DOHH2 (cell line): ENCODE measurements around the gene OXLD1.

Source experiments
- H3F3A ChIP-seq: fragments of 200-600 bp; sonication (generic), shearing (Covaris generic); 2 replicates; pipeline ENCODE4 v1.6.0; 2016; ENCODE audit warnings: antibody characterized with exemption, mild to moderate bottlenecking; ENCODE audit not compliant: control insufficient read depth, insufficient read depth
- H3K27ac ChIP-seq: fragments of 200-600 bp; sonication (generic); 2 replicates; pipeline ENCODE4 v1.5.1; 2014; ENCODE audit warnings: low read depth, mild to moderate bottlenecking, low read length, moderate library complexity
- H3K27me3 ChIP-seq: fragments of 200-600 bp; sonication (generic); 2 replicates; pipeline ENCODE4 v1.6.1; 2014; ENCODE audit warnings: mild to moderate bottlenecking, low read length, mixed read lengths; ENCODE audit not compliant: control insufficient read depth
- H3K36me3 ChIP-seq: fragments of 200-600 bp; sonication (generic); 2 replicates; pipeline ENCODE4 v1.6.1; 2014; ENCODE audit warnings: mild to moderate bottlenecking, low read length, moderate library complexity, mixed read lengths; ENCODE audit not compliant: control insufficient read depth
- H3K4me1 ChIP-seq: fragments of 200-600 bp; sonication (generic); 2 replicates; pipeline ENCODE4 v1.6.1; 2014; ENCODE audit warnings: mild to moderate bottlenecking, low read length, mixed read lengths; ENCODE audit not compliant: control insufficient read depth
- H3K4me2 ChIP-seq: fragments of 200-600 bp; sonication (generic); 2 replicates; pipeline ENCODE4 v1.6.0; 2014; ENCODE audit warnings: mild to moderate bottlenecking, low read length, moderate library complexity
- H3K4me3 ChIP-seq: fragments of 200-600 bp; sonication (generic); 2 replicates; pipeline ENCODE4 v1.5.1; 2014; ENCODE audit warnings: mild to moderate bottlenecking, low read length, mixed read lengths
- H3K79me2 ChIP-seq: fragments of 200-600 bp; sonication (generic); 2 replicates; pipeline ENCODE4 v1.6.1; 2014; ENCODE audit warnings: mild to moderate bottlenecking, low read length, mixed read lengths; ENCODE audit not compliant: control insufficient read depth
- H3K9me2 ChIP-seq: fragments of 200-600 bp; sonication (generic); replicated peaks from 2 replicates; pipeline ENCODE4 v1.6.1; 2014; ENCODE audit warnings: mild to moderate bottlenecking, low read length, mixed read lengths; ENCODE audit not compliant: control insufficient read depth
- H3K9me3 ChIP-seq: fragments of 200-600 bp; sonication (generic); 2 replicates; pipeline ENCODE4 v1.6.1; 2014; ENCODE audit warnings: antibody characterized with exemption, low read length, mixed read lengths; ENCODE audit not compliant: control insufficient read depth, insufficient read depth
- H4K20me1 ChIP-seq: fragments of 200-600 bp; sonication (generic); 2 replicates; pipeline ENCODE4 v1.6.0; 2014; ENCODE audit warnings: low read depth, mild to moderate bottlenecking, antibody characterized with exemption, low read length, moderate library complexity; ENCODE audit not compliant: control insufficient read depth, insufficient read depth
- EZH2phosphoT487 ChIP-seq: fragments of 200-600 bp; sonication (generic); IDR thresholded peaks from 2 replicates; pipeline ENCODE4 v1.6.1; 2017; ENCODE audit warnings: borderline replicate concordance, mild to moderate bottlenecking, antibody characterized with exemption, low read length, moderate library complexity, mixed read lengths
- TF ChIP-seq, protein P1 (sequence below): fragments of 200-600 bp; sonication (generic); IDR thresholded peaks from one replicate; pipeline ENCODE4 v1.5.1; 2014; ENCODE audit warnings: antibody characterized with exemption, mild to moderate bottlenecking, low read depth, low read length; ENCODE audit not compliant: poor library complexity, severe bottlenecking

The OXLD1 gene

DNA sequence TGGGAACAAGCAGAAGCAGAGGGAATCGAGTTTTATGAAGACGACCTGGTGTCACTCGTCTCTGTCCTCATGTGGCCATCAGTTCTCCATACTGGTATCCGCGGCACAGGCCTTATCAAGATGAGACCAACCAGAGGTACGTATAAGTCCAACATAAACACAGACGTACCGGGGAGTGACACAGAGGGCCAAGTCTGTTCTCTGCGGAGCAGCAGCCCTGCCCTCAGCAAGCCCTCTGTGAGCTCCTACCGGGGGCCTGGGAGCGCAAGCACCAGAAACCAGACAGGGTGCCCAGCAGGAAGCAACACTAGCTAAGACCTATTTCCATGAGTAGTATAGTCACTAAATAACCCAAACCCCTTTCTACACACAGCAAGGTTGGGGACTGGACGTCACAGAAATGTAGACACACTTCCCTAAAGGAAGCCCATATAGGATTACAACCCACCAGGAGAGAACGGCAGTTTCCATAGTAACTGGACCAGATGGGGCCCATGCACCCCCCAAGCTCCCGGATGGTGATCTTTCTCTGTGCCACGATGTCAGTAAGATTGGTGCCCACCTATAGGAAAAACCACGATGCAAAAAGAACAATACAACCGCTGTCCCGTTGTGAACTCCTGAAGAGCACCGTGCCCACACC is 16.3 kb upstream of the OXLD1 start:
- Histone ChIP-seq H3K27ac (peak overlapping the region; percentile 52), H3F3A (no peaks in the 10 kb centered on the region), H3K36me3 (peaks cover 50% of the 10 kb centered on the region), H3K9me2 (no peaks in the 10 kb centered on the region), H3K27me3 (no peaks in the 10 kb centered on the region), H3K9me3 (no peaks in the 10 kb centered on the region), H3K4me3 (peak overlapping the region; percentile 92), H3K4me1 (peaks cover 22% of the 10 kb centered on the region), H3K79me2 (peaks cover 62% of the 10 kb centered on the region), H3K4me2 (peak overlapping the region; percentile 91), H4K20me1 (peaks cover 19% of the 10 kb centered on the region; the same call in 1 of the 2 replicates)
- TF ChIP-seq, protein P1, sequence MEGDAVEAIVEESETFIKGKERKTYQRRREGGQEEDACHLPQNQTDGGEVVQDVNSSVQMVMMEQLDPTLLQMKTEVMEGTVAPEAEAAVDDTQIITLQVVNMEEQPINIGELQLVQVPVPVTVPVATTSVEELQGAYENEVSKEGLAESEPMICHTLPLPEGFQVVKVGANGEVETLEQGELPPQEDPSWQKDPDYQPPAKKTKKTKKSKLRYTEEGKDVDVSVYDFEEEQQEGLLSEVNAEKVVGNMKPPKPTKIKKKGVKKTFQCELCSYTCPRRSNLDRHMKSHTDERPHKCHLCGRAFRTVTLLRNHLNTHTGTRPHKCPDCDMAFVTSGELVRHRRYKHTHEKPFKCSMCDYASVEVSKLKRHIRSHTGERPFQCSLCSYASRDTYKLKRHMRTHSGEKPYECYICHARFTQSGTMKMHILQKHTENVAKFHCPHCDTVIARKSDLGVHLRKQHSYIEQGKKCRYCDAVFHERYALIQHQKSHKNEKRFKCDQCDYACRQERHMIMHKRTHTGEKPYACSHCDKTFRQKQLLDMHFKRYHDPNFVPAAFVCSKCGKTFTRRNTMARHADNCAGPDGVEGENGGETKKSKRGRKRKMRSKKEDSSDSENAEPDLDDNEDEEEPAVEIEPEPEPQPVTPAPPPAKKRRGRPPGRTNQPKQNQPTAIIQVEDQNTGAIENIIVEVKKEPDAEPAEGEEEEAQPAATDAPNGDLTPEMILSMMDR: no peak
- no peak for TF ChIP-seq EZH2phosphoT487

DNA sequence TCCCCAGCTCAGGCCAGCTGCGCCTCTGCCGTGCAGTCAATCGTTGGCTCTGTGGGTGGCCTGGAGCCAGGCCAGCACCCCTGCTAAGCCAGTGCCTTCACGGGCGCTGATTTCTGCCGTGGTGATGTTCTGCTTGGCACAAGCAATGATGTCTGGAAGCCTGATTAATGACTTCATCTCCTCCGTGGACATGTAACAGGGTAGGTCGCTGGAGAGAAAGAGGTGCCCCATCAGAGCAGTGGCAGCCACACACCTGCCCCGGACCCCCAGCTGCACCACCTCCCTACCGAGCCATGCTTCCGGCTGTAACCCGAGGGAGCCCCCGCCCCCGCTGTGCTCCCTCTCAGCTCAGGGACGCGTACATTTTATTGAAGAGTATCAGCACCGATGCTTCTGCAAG is 15.3 kb upstream of the OXLD1 start:
- H3F3A ChIP-seq: no peaks in the 10 kb centered on the region
- H3K4me1 ChIP-seq: peaks cover 22% of the 10 kb centered on the region
- H3K36me3 ChIP-seq: peaks cover 40% of the 10 kb centered on the region
- H3K9me2 ChIP-seq: no peaks in the 10 kb centered on the region
- no peaks in the 10 kb centered on the region for H3K27me3 ChIP-seq
- no peaks in the 10 kb centered on the region for H3K9me3 ChIP-seq
- no peak overlapping the region for H3K4me3 ChIP-seq
- peaks cover 19% of the 10 kb centered on the region; the same call in 1 of the 2 replicates for H4K20me1 ChIP-seq
- no peak overlapping the region for H3K27ac ChIP-seq
- no peak overlapping the region for H3K4me2 ChIP-seq
- peaks cover 51% of the 10 kb centered on the region for H3K79me2 ChIP-seq
- TF ChIP-seq, protein P1: no peak
- TF ChIP-seq EZH2phosphoT487: no peak

DNA sequence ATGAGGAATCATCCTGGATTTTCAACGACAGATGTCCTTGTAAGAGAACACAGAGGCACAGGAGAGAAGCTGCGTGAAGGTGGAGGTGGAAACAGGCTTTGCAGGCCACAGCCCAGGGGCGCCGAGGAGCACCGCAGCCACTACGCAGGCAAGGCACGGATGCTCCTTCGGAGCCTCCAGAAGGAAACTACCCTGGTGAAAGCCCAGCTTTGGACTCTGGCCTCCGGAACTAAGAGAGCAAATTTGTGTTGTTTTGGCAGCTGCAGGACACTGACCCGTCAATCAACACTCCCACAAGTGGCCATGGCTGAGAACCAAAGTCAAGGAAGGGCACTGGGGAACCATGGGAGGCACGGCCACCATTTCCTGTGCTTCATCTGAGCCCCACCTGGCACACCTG is 13.7 kb upstream of the OXLD1 start:
- H3K9me2 ChIP-seq: no peaks in the 10 kb centered on the region
- H3K9me3 ChIP-seq: no peaks in the 10 kb centered on the region
- peaks cover 12% of the 10 kb centered on the region; the same call in 1 of the 2 replicates for H4K20me1 ChIP-seq
- peaks cover 36% of the 10 kb centered on the region for H3K79me2 ChIP-seq
- TF ChIP-seq, protein P1: no peak
- no peak for TF ChIP-seq EZH2phosphoT487
- peaks cover 30% of the 10 kb centered on the region for H3K36me3 ChIP-seq
- H3F3A ChIP-seq: peaks cover 5% of the 10 kb centered on the region
- H3K4me2 ChIP-seq: no peak overlapping the region
- H3K27ac ChIP-seq: no peak overlapping the region
- H3K4me3 ChIP-seq: no peak overlapping the region
- peaks cover 15% of the 10 kb centered on the region for H3K4me1 ChIP-seq
- H3K27me3 ChIP-seq: no peaks in the 10 kb centered on the region
